Lung (tissue), 12 donors: Measurements from ENCODE around the gene HIRA. TPM values are rescaled to one million over a fixed set of nuclear protein-coding genes. Genes with fewer than 3 reads are reported as not detected.

ENCODE experiments used
- ATAC-seq: fragments of 200-7000 bp; cut with Tn5 transposase; one replicate; pipeline ENCODE4 v1.9.1; 2020; ENCODE audit warnings: moderate number of reproducible peaks; ENCODE audit not compliant: insufficient read depth, low FRiP score
- DNase-seq, 3 donors: peaks; one replicate each; pipeline ENCODE4 v3.0.0-alpha.2; 2013 to 2017
- H3K27ac ChIP-seq, 2 donors: one replicate each; pipeline ENCODE4 v1.5.1; 2013; ENCODE audit warnings: mild to moderate bottlenecking in 2 of 2, moderate library complexity in 2 of 2, control low read depth in 1 of 2, inconsistent platforms in 1 of 2, low read depth in 1 of 2, low read length in 1 of 2
- H3K27me3 ChIP-seq, 3 donors: one replicate each; pipeline ENCODE4 v1.5.1; 2013; ENCODE audit warnings: low read length in 2 of 3; ENCODE audit not compliant: control insufficient read depth in 3 of 3, insufficient read depth in 3 of 3
- H3K36me3 ChIP-seq, 4 donors: one replicate each; pipeline ENCODE4 v1.5.1; 2013; ENCODE audit warnings: low read length in 4 of 4, mild to moderate bottlenecking in 1 of 4, moderate library complexity in 1 of 4; ENCODE audit not compliant: control insufficient read depth in 4 of 4, insufficient read depth in 4 of 4
- H3K4me1 ChIP-seq, 5 donors: one replicate each; pipeline ENCODE4 v1.5.1; 2013; ENCODE audit warnings: low read length in 5 of 5, mild to moderate bottlenecking in 2 of 5, moderate library complexity in 1 of 5; ENCODE audit not compliant: control insufficient read depth in 5 of 5, insufficient read depth in 5 of 5
- H3K4me3 ChIP-seq: one replicate; pipeline ENCODE4 v1.5.1; 2013; ENCODE audit warnings: mild to moderate bottlenecking, control low read depth, moderate library complexity
- H3K9ac ChIP-seq, 2 donors: one replicate each; pipeline ENCODE4 v1.5.1; 2013; ENCODE audit warnings: low read length in 2 of 2, control low read depth in 1 of 2; ENCODE audit not compliant: insufficient read depth in 1 of 2
- H3K9me3 ChIP-seq, 4 donors: one replicate each; pipeline ENCODE4 v1.5.1; 2013; ENCODE audit warnings: low read length in 3 of 4, mild to moderate bottlenecking in 1 of 4, moderate library complexity in 1 of 4; ENCODE audit not compliant: control insufficient read depth in 4 of 4, insufficient read depth in 3 of 4
- CTCF ChIP-seq: IDR thresholded peaks from 2 replicates; pipeline ENCODE4 v1.5.1; 2012; ENCODE audit warnings: mild to moderate bottlenecking; ENCODE audit errors: control extremely low read depth, extremely low read depth
- WGBS, 2 donors: extraction: QIAGEN DNeasy Blood & Tissue Kit; methylation state at CpG; one replicate each; pipeline ENCODE4 v1.1.7; 2013; 5-methylcytosine and 5-hydroxymethylcytosine counted together
- polyA plus RNA-seq, 2 donors: library from polyadenylated mRNA; stranded (reverse); fragments of 200-250 nt; gene quantifications; one replicate each; pipeline ENCODE4 v1.2.1, GENCODE V29; 2013
- total RNA-seq, 2 donors: library from RNA; depleted of rRNA in 1 of 2; stranded (reverse); fragments of >200 nt in 1 of 2; gene quantifications; one replicate each; pipeline ENCODE4 v1.2.1, GENCODE V29; 2014 to 2021
- donor health status: control.
- donor health status: control.
- donor health status: Bipolar disorder and iron deficiency.
- donor health status: healthy.
- donor health status: DM: yes; HTN: yes; CAD: no.

HIRA gene
- total and polyA plus RNA-seq, 4 donors = 7.5 to 27.2 (median 17.3) TPM

- peaks cover 0 to 3% (median 0%) of the 10 kb centered on the region in 5 donors for H3K4me1 ChIP-seq
- H3K36me3 ChIP-seq = peaks cover 18 to 72% (median 27%) of the 10 kb centered on the region in 4 donors
- no peak for TF ChIP-seq CTCF
- WGBS, 2 donors = 96 to 97% methylated on average over 18 of the region's 18 CpGs
- DNase-seq (no peak), ATAC-seq (no peak)
- H3K9me3 ChIP-seq = peaks cover 0 to 2% (median 0%) of the 10 kb centered on the region in 4 donors
- no peak overlapping the region for H3K27ac ChIP-seq
- no peak overlapping the region for H3K4me3 ChIP-seq
- H3K27me3 ChIP-seq = no peaks in the 10 kb centered on the region
- no peak overlapping the region for H3K9ac ChIP-seq
Observed at GRCh38 chr22:19353363-19354131, 78.0 kb downstream of the HIRA start.

GRCh38 chr22:19352766-19353165, 78.8 kb downstream of the HIRA start:
- Histone ChIP-seq H3K27me3 (no peaks in the 10 kb centered on the region), H3K9me3 (peaks cover 0 to 2% (median 0%) of the 10 kb centered on the region in 4 donors), H3K36me3 (peaks cover 18 to 67% (median 24%) of the 10 kb centered on the region in 4 donors), H3K4me3 (no peak overlapping the region), H3K27ac (no peak overlapping the region), H3K9ac (no peak overlapping the region), H3K4me1 (peaks cover 0 to 3% (median 0%) of the 10 kb centered on the region in 5 donors)
- ATAC-seq (no peak), DNase-seq (no peak)
- TF ChIP-seq CTCF = no peak
- 96 to 98% methylated on average over 4 of the region's 4 CpGs for WGBS, 2 donors

- Histone ChIP-seq H3K9ac (no peak overlapping the region), H3K27me3 (no peaks in the 10 kb centered on the region), H3K4me1 (no peaks in the 10 kb centered on the region), H3K4me3 (no peak overlapping the region), H3K9me3 (peaks cover 0 to 2% (median 0%) of the 10 kb centered on the region in 4 donors), H3K36me3 (peaks cover 16 to 63% (median 24%) of the 10 kb centered on the region in 4 donors), H3K27ac (no peak overlapping the region)
- WGBS, 2 donors = 90 to 96% methylated on average over 6 of the region's 6 CpGs
- ATAC-seq (no peak), DNase-seq (no peak)
- TF ChIP-seq CTCF = no peak
Observed at GRCh38 chr22:19352217-19352616, 79.3 kb downstream of the HIRA start.
